ENCODE results near the gene SKIC2. TPM values are rescaled to one million over a fixed set of nuclear protein-coding genes. Genes with fewer than 3 reads are reported as not detected.
"Not testable (repeated sequence)": the region's sequence is repeated elsewhere in the genome, so short reads cannot be mapped to it uniquely, and the experiment has no call there.

The SKIC2 gene
- total and polyA plus RNA-seq, 2 donors (not counting 3 experiments of a cell fraction or from before 2014, with no cell fraction given), result 52.8 to 76.7 TPM

- H3K27me3 ChIP-seq (ENCODE audit: control insufficient read depth in 2 of 2, insufficient read depth in 2 of 2, low read length in 2 of 2); H4K20me1 ChIP-seq (replicated peaks; ENCODE audit: control insufficient read depth, extremely low read depth, insufficient read depth, low read length); H3K9me3 ChIP-seq (replicated peaks; ENCODE audit: control insufficient read depth, insufficient read depth, low read length); H3K4me3 ChIP-seq (replicated peaks in 1 of 3; ENCODE audit: insufficient read depth in 1 of 3, low read depth in 1 of 3, low read length in 3 of 3); dilution Hi-C loops (cut with MboI; ENCODE audit: extremely low pct_ligation_motif_present, low sequenced_read_pairs); DNase-seq (ENCODE audit: low read depth, low spot score); H3K79me2 ChIP-seq (ENCODE audit: control insufficient read depth, insufficient read depth, low read length); H3K27ac ChIP-seq (ENCODE audit: insufficient read depth, low read depth, low read length); H3K4me1 ChIP-seq (ENCODE audit: control insufficient read depth, extremely low read depth, insufficient read depth, low read length); H2AFZ ChIP-seq (ENCODE audit: low read depth, low read length); H3K36me3 ChIP-seq (ENCODE audit: control insufficient read depth in 2 of 2, extremely low read depth in 1 of 2, insufficient read depth in 2 of 2, low read length in 2 of 2); CTCF ChIA-PET; POLR2A ChIA-PET; H3K9ac ChIP-seq (replicated peaks; ENCODE audit: extremely low read depth, insufficient read depth, low read length); H3K9me1 ChIP-seq (replicated peaks; ENCODE audit: control insufficient read depth, extremely low read depth, insufficient read depth, low read length); BruUV-seq (replicated peaks); intact Hi-C loops (cut with micrococcal nuclease); H3K4me2 ChIP-seq (ENCODE audit: insufficient read depth, low read length): not testable (repeated sequence)
- peak; percentile 54 for FAIRE-seq
Measured at GRCh38 chr6:32002546-32003268, 43.7 kb downstream of the SKIC2 start.

GRCh38 chr6:32003301-32003700, 44.3 kb downstream of the SKIC2 start:
- H3K36me3 ChIP-seq (ENCODE audit: control insufficient read depth in 2 of 2, extremely low read depth in 1 of 2, insufficient read depth in 2 of 2, low read length in 2 of 2); H3K4me1 ChIP-seq (ENCODE audit: control insufficient read depth, extremely low read depth, insufficient read depth, low read length); H3K9me3 ChIP-seq (replicated peaks; ENCODE audit: control insufficient read depth, insufficient read depth, low read length); H3K27me3 ChIP-seq (ENCODE audit: control insufficient read depth in 2 of 2, insufficient read depth in 2 of 2, low read length in 2 of 2); DNase-seq (ENCODE audit: low read depth, low spot score); H3K4me2 ChIP-seq (ENCODE audit: insufficient read depth, low read length); CTCF ChIA-PET; BruUV-seq (replicated peaks); H4K20me1 ChIP-seq (replicated peaks; ENCODE audit: control insufficient read depth, extremely low read depth, insufficient read depth, low read length); H3K4me3 ChIP-seq (replicated peaks in 1 of 3; ENCODE audit: insufficient read depth in 1 of 3, low read depth in 1 of 3, low read length in 3 of 3); H3K79me2 ChIP-seq (ENCODE audit: control insufficient read depth, insufficient read depth, low read length); H3K27ac ChIP-seq (ENCODE audit: insufficient read depth, low read depth, low read length); H2AFZ ChIP-seq (ENCODE audit: low read depth, low read length); dilution Hi-C loops (cut with MboI; ENCODE audit: extremely low pct_ligation_motif_present, low sequenced_read_pairs); H3K9me1 ChIP-seq (replicated peaks; ENCODE audit: control insufficient read depth, extremely low read depth, insufficient read depth, low read length); intact Hi-C loops (cut with micrococcal nuclease); POLR2A ChIA-PET; H3K9ac ChIP-seq (replicated peaks; ENCODE audit: extremely low read depth, insufficient read depth, low read length): not testable (repeated sequence)
- peak; percentile 21 for FAIRE-seq

DNA sequence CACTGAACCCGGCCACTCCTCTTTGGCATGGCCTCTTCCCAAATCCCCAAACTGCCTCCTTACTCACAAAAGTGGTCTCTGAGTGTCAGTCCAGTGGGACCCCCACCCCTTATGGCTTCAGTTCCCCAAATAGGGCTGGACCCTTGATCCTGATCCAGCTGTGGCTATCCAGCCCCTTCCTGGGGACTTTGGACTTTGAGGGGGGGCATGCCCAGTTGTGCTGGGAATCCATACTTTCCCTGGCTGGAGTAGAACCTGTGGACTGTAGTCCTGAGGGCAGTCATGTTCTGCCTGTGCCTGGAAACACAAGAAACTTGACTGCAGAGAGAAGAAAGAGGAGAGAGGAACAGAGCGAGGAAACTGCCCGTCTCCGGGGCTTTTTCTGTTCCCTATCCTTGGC, 45.4 kb downstream of the SKIC2 start:
- CTCF ChIA-PET; H3K27ac ChIP-seq (ENCODE audit: insufficient read depth, low read depth, low read length); H3K9me1 ChIP-seq (replicated peaks; ENCODE audit: control insufficient read depth, extremely low read depth, insufficient read depth, low read length); H3K9ac ChIP-seq (replicated peaks; ENCODE audit: extremely low read depth, insufficient read depth, low read length); DNase-seq (ENCODE audit: low read depth, low spot score); H2AFZ ChIP-seq (ENCODE audit: low read depth, low read length); BruUV-seq (replicated peaks); H4K20me1 ChIP-seq (replicated peaks; ENCODE audit: control insufficient read depth, extremely low read depth, insufficient read depth, low read length); POLR2A ChIA-PET; H3K27me3 ChIP-seq (ENCODE audit: control insufficient read depth in 2 of 2, insufficient read depth in 2 of 2, low read length in 2 of 2); H3K79me2 ChIP-seq (ENCODE audit: control insufficient read depth, insufficient read depth, low read length); H3K4me1 ChIP-seq (ENCODE audit: control insufficient read depth, extremely low read depth, insufficient read depth, low read length); intact Hi-C loops (cut with micrococcal nuclease); H3K4me2 ChIP-seq (ENCODE audit: insufficient read depth, low read length); FAIRE-seq; dilution Hi-C loops (cut with MboI; ENCODE audit: extremely low pct_ligation_motif_present, low sequenced_read_pairs); H3K36me3 ChIP-seq (ENCODE audit: control insufficient read depth in 2 of 2, extremely low read depth in 1 of 2, insufficient read depth in 2 of 2, low read length in 2 of 2); H3K4me3 ChIP-seq (replicated peaks in 1 of 3; ENCODE audit: insufficient read depth in 1 of 3, low read depth in 1 of 3, low read length in 3 of 3); H3K9me3 ChIP-seq (replicated peaks; ENCODE audit: control insufficient read depth, insufficient read depth, low read length): not testable (repeated sequence)

GRCh38 chr6:32004864-32005537, 46.0 kb downstream of the SKIC2 start:
- H3K9ac ChIP-seq (replicated peaks; ENCODE audit: extremely low read depth, insufficient read depth, low read length); H3K4me3 ChIP-seq (replicated peaks in 1 of 3; ENCODE audit: insufficient read depth in 1 of 3, low read depth in 1 of 3, low read length in 3 of 3); intact Hi-C loops (cut with micrococcal nuclease); dilution Hi-C loops (cut with MboI; ENCODE audit: extremely low pct_ligation_motif_present, low sequenced_read_pairs); H2AFZ ChIP-seq (ENCODE audit: low read depth, low read length); H3K79me2 ChIP-seq (ENCODE audit: control insufficient read depth, insufficient read depth, low read length); BruUV-seq (replicated peaks); H3K9me1 ChIP-seq (replicated peaks; ENCODE audit: control insufficient read depth, extremely low read depth, insufficient read depth, low read length); H4K20me1 ChIP-seq (replicated peaks; ENCODE audit: control insufficient read depth, extremely low read depth, insufficient read depth, low read length); FAIRE-seq; H3K27ac ChIP-seq (ENCODE audit: insufficient read depth, low read depth, low read length); H3K36me3 ChIP-seq (ENCODE audit: control insufficient read depth in 2 of 2, extremely low read depth in 1 of 2, insufficient read depth in 2 of 2, low read length in 2 of 2); CTCF ChIA-PET; H3K9me3 ChIP-seq (replicated peaks; ENCODE audit: control insufficient read depth, insufficient read depth, low read length); H3K27me3 ChIP-seq (ENCODE audit: control insufficient read depth in 2 of 2, insufficient read depth in 2 of 2, low read length in 2 of 2); DNase-seq (ENCODE audit: low read depth, low spot score); POLR2A ChIA-PET; H3K4me1 ChIP-seq (ENCODE audit: control insufficient read depth, extremely low read depth, insufficient read depth, low read length); H3K4me2 ChIP-seq (ENCODE audit: insufficient read depth, low read length): not testable (repeated sequence)
